SK-N-SH treated with all-trans-retinoic acid at 6 μM for 48 hours (cell line): ENCODE measurements around the gene IPO7.
"Not testable (repeated sequence)": the region's sequence is repeated elsewhere in the genome, so short reads cannot be mapped to it uniquely, and the experiment has no call there.

Experiments
- ATAC-seq: fragments of 200-7000 bp; cut with Tn5 transposase; 3 replicates; pipeline ENCODE4 v1.9.1; 2020; ENCODE audit warnings: mild to moderate bottlenecking, moderate library complexity
- ARNTL ChIP-seq: fragments of 450-650 bp; formaldehyde crosslinking; IDR thresholded peaks from 2 replicates; pipeline ENCODE4 v1.5.0; 2020; ENCODE audit warnings: low read depth, mild to moderate bottlenecking, moderate library complexity, borderline replicate concordance
- CSDC2 ChIP-seq: fragments of 250-450 bp; sonication (Bioruptor Pico); IDR thresholded peaks from 2 replicates; pipeline ENCODE4 v1.5.0; 2020; ENCODE audit warnings: mild to moderate bottlenecking, moderate library complexity
- ESRRG ChIP-seq: fragments of 250-450 bp; sonication (Bioruptor Pico); IDR thresholded peaks from 2 replicates; pipeline ENCODE4 v1.6.1; 2021; ENCODE audit warnings: mild to moderate bottlenecking
- GLIS3 ChIP-seq: fragments of 250-450 bp; sonication (Bioruptor Pico); IDR thresholded peaks from 2 replicates; pipeline ENCODE4 v1.5.0; 2020; ENCODE audit warnings: mild to moderate bottlenecking, moderate library complexity
- ISL1 ChIP-seq: fragments of 250-450 bp; sonication (Bioruptor Pico); IDR thresholded peaks from 2 replicates; pipeline ENCODE4 v2.1.2; 2022; ENCODE audit warnings: mild to moderate bottlenecking, moderate library complexity
- OSR1 ChIP-seq: fragments of 250-450 bp; sonication (Bioruptor Pico); IDR thresholded peaks from 2 replicates; pipeline ENCODE4 v1.8.0; 2022; ENCODE audit warnings: moderate library complexity, mild to moderate bottlenecking, inconsistent platforms
- PATZ1 ChIP-seq: fragments of 250-450 bp; sonication (Bioruptor Pico); IDR thresholded peaks from 2 replicates; pipeline ENCODE4 v1.8.0; 2020; ENCODE audit warnings: mild to moderate bottlenecking, moderate library complexity, borderline replicate concordance
- POU6F1 ChIP-seq: fragments of 250-450 bp; sonication (Bioruptor Pico); IDR thresholded peaks from 2 replicates; pipeline ENCODE4 v1.8.0; 2021; ENCODE audit warnings: low read depth, mild to moderate bottlenecking, moderate library complexity, borderline replicate concordance
- PPARA ChIP-seq: fragments of 250-450 bp; sonication (Bioruptor Pico); IDR thresholded peaks from 2 replicates; pipeline ENCODE4 v1.5.0; 2020; ENCODE audit warnings: mild to moderate bottlenecking, borderline replicate concordance
- RARB ChIP-seq: fragments of 250-450 bp; sonication (Bioruptor Pico); IDR thresholded peaks from 2 replicates; pipeline ENCODE4 v1.8.0; 2021; ENCODE audit warnings: mild to moderate bottlenecking, moderate library complexity
- SNAI2 ChIP-seq: fragments of 250-450 bp; sonication (Bioruptor Pico); IDR thresholded peaks from 2 replicates; pipeline ENCODE4 v1.5.0; 2020; ENCODE audit warnings: mild to moderate bottlenecking, moderate library complexity
- TCF4 ChIP-seq: fragments of 250-450 bp; sonication (Bioruptor Pico); IDR thresholded peaks from 2 replicates; pipeline ENCODE4 v1.8.0; 2021; ENCODE audit warnings: mild to moderate bottlenecking, moderate library complexity, borderline replicate concordance
- TOX ChIP-seq: fragments of 250-450 bp; sonication (Bioruptor Pico); IDR thresholded peaks from 2 replicates; pipeline ENCODE4 v1.8.0; 2021; ENCODE audit warnings: mild to moderate bottlenecking, moderate library complexity, borderline replicate concordance
- TSHZ2 ChIP-seq: fragments of 250-450 bp; sonication (Bioruptor Pico); IDR thresholded peaks from 2 replicates; pipeline ENCODE4 v1.5.0; 2020; ENCODE audit warnings: mild to moderate bottlenecking, moderate library complexity
- ZC3H10 ChIP-seq: fragments of 250-450 bp; sonication (Bioruptor Pico); IDR thresholded peaks from 2 replicates; pipeline ENCODE4 v1.5.1; 2021; ENCODE audit warnings: mild to moderate bottlenecking, moderate library complexity
- ZFP3 ChIP-seq: fragments of 250-450 bp; sonication (Bioruptor Pico); IDR thresholded peaks from 2 replicates; pipeline ENCODE4 v1.5.0; 2020; ENCODE audit warnings: mild to moderate bottlenecking, moderate library complexity
- ZFP30 ChIP-seq: fragments of 450-650 bp; formaldehyde crosslinking; IDR thresholded peaks from 2 replicates; pipeline ENCODE4 v1.5.0; 2022; ENCODE audit warnings: mild to moderate bottlenecking, moderate library complexity
- ZNF565 ChIP-seq: fragments of 450-650 bp; formaldehyde crosslinking; conservative IDR thresholded peaks from 2 replicates; pipeline ENCODE4 v1.5.0; 2020; ENCODE audit warnings: low read depth, mild to moderate bottlenecking, moderate library complexity
- ZNF8 ChIP-seq: fragments of 450-650 bp; formaldehyde crosslinking; IDR thresholded peaks from 2 replicates; pipeline ENCODE4 v1.5.0; 2020; ENCODE audit warnings: mild to moderate bottlenecking, moderate library complexity
- TF ChIP-seq, protein P1 (sequence below): fragments of 250-450 bp; sonication (Bioruptor Pico); IDR thresholded peaks from 2 replicates; pipeline ENCODE4 v1.5.1; 2020; ENCODE audit warnings: low read depth, mild to moderate bottlenecking, moderate library complexity

IPO7 gene

DNA sequence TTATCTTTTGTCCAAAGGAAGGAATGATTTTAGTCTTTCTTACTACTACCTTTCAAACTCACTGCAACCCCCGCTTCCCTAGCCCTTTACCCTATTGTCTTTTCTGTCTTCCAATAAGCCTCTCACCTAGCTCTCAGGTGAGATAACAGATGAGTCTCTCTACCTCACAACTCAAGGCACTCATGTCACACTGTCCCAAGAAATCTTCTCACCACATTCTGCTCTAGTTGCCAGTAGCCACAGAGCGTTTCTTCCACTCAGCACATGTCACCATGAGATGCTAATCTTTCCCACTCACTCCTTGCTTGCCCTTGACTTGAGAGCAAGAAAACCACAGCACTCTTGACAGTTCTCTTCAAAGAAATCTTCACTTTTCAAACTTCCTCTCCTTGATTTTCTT, 37.4 kb upstream of the IPO7 start:
- no peak for TF ChIP-seq ZC3H10 (CRISPR knock-in tag)
- no peak for TF ChIP-seq ESRRG (CRISPR knock-in tag)
- TF ChIP-seq ARNTL (CRISPR knock-in tag) = no peak
- TF ChIP-seq SNAI2 (CRISPR knock-in tag) = no peak
- TF ChIP-seq TSHZ2 (CRISPR knock-in tag) = no peak
- TF ChIP-seq PATZ1 = no peak
- TF ChIP-seq RARB (CRISPR knock-in tag) = no peak

DNA sequence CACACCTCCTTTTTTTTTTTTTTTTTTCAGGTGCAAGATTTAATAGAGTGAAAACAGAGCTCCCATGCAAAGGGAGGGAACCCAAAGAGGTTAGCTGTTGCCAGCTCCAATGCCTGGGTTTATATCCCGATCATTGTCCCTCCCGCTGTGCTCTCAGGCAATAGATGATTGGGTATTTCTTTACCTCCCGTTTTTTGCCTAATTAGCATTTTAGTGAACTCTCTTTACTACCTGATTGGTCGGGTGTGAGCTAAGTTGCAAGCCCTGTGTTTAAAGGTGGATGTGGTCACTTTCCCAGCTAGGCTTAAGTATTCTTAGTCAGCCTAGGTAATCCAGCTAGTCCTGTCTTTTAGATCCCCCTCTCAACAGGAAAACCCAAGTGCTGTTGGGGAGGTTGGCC, 36.7 kb upstream of the IPO7 start:
- ATAC-seq = not testable (repeated sequence)

More for the DNA sequence above, 37.4 kb upstream of the IPO7 start:
- no peak for ATAC-seq

DNA sequence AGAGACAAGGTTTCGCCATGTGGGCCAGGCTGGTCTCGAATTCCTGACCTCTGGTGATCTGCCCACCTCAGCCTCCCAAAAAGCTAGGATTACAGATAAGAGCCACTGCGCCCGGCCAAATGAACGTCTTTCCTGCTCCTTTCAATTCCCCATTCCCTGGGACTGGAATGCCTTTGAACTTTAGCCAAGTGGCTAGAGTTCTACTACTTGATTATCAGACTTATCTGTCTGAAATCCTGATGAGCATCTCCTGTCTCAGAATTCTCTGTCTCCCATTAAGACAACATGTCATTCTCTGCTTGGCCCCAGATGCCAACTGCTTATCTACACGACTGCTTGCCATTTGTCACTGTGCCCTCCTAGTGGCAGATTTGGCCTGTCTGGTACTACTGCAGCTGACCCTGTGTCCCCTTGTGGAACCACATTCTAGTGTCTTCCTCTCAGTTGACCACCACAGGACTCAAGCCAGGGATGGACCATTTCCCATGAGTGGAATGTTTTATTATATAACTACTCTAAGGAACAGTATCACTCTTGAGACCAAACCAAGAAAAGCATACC, 33.1 kb upstream of the IPO7 start:
- no peak for TF ChIP-seq ZFP3 (CRISPR knock-in tag)
- no peak for TF ChIP-seq OSR1 (CRISPR knock-in tag)
- TF ChIP-seq ZC3H10 (CRISPR knock-in tag) = no peak
- no peak for TF ChIP-seq ESRRG (CRISPR knock-in tag)
- TF ChIP-seq ISL1 = no peak
- TF ChIP-seq PPARA = no peak
- no peak for TF ChIP-seq GLIS3
- no peak for TF ChIP-seq TSHZ2 (CRISPR knock-in tag)
- no peak for TF ChIP-seq TCF4
- TF ChIP-seq SNAI2 (CRISPR knock-in tag) = no peak
- no peak for TF ChIP-seq TOX
- TF ChIP-seq POU6F1 (CRISPR knock-in tag) = no peak
- no peak for TF ChIP-seq CSDC2 (CRISPR knock-in tag)
- TF ChIP-seq ZNF8 = no peak
- TF ChIP-seq, protein P1, sequence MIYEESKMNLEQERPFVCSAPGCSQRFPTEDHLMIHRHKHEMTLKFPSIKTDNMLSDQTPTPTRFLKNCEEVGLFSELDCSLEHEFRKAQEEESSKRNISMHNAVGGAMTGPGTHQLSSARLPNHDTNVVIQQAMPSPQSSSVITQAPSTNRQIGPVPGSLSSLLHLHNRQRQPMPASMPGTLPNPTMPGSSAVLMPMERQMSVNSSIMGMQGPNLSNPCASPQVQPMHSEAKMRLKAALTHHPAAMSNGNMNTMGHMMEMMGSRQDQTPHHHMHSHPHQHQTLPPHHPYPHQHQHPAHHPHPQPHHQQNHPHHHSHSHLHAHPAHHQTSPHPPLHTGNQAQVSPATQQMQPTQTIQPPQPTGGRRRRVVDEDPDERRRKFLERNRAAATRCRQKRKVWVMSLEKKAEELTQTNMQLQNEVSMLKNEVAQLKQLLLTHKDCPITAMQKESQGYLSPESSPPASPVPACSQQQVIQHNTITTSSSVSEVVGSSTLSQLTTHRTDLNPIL (CRISPR knock-in tag) = no peak
- no peak for TF ChIP-seq ZNF565 (CRISPR knock-in tag)
- TF ChIP-seq ZFP30 (CRISPR knock-in tag) = no peak
- no peak for ATAC-seq
